GM19240 (cell line): ENCODE data around the gene STK10.

ENCODE experiments used
- DNase-seq: peaks from one replicate; pipeline ENCODE4 v3.0.0; 2011; ENCODE audit warnings: low spot score; ENCODE audit not compliant: insufficient read length

Gene STK10

DNA sequence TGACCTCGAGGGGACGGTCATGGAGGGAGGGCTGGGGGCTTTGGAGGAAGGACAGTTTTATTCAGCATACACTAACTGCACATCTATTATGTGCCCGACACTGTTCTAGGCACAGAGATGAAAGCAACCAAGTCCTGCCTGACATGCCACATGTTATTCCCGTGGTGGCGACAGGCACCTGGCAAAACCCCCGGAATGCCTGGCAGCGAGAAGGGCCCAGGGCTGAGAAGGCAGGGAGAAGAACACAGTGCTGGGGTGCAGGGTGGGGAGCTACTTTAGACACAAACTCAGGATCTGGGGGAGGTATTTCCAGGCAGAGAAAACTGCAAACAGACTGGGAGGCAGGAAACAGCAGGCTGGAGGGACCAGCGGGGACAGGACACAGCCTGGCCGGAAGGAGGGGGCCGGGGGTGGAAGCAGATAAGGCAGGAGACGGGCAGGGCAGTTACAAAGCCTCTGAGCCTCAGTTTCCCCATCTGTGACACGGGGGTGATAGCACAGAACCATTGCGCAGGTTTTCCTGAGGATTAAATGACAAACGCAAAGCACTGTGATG lies 77.7 kb downstream of the STK10 start:
- no peak for DNase-seq

DNA sequence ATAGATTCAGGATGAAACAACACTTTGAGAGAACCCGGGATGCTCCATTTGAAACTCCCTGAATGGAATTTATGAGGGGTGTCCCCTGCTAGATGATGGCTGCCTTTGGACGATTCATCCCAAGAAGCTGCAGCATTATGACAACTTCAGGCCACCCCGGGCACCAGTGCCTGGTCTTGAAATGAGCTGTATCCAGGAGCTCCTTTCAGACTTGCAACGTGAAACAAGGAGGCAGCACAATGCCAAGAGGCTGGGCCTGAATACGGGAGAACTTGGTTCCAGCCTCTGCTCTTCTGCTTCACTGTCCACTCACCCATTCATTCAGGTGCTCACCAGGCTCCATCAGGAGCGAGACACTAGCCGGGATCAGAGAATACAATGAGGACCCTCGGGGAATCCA lies 78.3 kb downstream of the STK10 start:
- DNase-seq: no peak

DNA sequence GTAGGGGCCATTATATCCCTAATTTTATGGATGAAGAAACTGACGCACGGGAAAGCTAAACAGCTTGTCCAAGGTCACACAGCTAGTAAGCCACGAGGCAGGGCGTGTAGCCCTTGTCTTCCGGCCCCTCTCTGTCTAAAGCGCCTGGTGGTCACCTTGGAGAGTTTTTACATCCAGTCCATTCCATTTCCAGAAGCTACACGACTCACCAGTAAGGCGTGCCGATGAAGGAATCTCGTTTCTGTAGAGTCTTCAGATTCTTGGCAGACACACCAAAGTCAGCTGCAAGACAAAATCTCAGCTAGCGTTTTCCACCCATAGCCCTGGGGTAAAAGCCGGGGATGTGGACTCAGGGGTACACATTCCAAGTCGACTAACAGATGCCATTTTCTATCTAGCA lies 80.5 kb downstream of the STK10 start:
- DNase-seq: no peak

DNA sequence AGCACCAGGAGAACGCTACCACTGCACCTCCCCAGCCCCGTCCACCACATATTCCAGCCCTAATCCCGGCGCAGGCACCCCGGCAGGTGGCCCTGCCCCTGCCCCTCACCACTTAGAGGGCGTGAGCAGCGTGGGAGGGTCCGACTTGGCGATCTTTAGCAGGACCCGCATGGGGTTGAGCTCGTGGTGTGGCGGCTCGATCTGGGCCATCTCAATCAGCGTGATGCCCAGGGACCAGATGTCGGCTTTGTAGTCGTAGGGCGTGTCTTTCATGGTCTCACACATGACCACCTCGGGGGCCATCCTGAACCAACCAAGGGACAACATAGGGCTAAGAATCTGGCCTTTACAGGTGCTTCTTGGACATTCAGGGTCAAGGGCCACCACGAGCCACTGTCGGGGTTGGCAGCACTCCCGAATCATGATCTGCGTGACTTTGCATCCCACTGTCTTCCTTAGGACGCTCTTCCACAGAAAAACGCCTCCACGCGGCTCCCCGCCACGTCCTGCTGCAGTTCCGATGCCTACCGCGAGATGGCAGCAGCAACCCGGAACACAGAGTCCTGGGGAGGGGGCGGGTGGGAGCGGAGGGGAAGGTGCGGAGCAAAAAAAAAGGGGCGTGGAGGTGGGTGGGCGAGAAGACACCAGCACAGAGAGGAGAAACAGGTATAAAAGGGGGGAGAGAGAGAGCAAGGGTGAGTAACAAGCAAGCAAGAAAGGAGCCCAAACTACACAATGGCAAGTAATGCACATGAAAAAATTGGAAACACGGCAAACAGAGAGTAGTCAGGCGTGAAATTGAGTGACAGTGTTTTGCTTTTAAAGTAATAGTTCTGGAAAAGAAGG lies 81.3 kb downstream of the STK10 start:
- no peak for DNase-seq

DNA sequence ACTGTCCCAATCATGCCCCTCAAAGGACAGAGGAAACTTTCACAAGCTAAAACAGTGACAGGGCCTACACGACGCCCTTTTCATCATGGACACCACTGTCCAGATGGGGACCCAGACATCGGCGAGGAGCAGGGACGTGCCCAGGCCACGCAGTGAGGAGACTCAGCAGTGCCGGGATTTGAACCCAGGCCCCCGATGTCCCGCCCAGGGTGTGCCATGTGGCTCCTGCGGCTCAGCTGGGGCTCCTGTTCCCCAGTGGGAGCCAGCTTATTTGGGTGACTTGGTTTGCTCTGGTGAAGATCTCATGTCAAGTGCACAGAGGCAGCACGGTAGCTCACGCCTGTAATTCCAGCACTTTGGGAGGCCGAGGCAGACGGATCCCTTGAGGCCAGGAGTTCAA lies 82.2 kb downstream of the STK10 start:
- DNase-seq: no peak

DNA sequence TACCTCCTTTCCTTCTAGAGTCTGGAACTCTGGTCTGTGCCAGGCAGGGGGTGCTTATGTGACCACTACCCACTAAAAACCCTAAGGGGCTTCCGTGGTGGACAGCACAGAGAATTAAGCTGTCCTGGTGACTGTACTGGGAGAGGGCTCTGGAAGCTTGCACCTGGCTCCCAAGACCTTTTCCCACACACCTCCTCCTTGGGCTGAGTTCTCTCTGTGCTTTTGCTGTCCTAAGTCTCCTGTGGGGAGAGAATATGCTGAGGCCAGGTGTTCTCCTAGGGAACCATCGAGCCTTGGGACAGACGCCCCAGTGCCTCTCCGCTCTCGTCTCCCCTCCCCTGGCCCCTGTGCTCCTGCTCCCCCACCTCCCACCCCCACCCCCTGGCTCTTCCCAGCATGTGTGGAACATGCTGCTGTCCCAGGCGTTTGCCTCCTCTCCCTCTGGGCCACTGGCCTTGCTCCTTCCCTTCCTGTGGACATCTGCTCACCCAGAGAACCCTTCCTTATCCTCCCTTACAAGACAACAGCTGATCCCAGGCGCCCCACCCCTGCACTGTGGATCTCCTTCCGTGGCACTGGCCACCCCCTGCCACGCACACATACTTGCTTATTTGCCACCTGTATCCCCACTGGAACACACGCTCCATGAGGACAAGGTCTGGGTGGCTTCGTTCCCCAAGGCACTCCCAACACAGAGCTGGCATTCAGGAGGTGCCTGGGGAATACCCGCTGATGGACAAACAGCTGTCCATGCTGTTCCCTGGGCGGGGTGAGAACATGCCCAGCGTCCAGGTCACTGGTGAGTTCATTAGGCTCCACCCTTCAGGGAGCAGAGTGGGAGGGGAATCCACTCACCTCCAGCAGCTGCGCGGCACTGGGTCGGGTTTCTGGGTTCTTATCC lies 83.0 kb downstream of the STK10 start:
- DNase-seq: no peak

DNA sequence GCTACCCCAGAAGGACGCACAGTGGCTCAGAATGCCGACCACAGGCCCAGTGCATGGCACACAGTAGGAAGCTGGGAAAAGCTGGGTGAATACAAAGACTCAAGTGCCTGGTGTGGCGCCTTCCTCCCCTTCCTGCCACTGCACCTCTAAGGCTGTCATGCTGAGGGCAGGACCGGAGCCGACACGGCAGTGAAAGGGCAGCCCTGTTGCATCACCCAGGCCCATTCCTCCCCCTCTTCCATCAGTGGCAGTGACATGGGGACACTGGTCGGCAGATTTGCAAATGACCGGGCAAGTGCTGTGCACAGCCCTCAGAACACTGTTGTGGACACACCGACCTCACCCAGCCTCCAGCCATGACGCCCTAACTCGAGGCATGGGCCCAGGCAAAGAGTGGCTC lies 84.0 kb downstream of the STK10 start:
- no peak for DNase-seq

DNA sequence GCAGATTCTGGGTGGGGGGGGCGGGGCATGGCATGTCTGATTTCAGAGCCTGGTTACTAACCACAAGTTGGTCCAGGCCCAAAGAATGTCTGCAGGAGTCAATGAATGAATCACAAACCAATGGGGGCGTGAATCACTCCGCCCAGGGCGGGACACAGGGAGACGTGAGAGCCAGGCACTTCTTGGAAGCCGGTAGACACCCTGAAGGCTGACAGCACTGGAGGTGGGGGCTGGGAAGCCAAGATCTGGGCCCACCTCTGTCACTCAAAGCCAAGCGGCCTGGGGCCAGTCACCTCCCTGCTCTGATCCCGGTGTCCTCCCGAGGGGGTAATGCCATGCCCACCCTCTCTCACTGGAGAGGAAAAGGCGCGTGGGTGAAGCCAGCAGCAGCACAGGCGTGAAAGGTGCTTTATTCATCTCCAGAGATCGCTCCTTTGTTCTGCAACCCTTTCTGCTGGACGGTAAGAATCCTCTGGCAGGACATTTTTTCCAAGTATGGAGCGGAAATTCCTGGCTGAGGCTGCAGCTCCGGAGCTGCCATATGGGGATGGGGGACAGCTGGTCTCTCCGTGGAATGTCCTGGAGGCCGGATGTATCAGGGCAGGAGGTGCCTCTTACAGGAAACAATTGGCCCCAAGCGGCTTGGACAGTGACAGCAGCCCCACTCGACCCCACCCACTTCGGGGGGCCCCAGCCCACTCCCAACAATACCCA lies 85.0 kb downstream of the STK10 start:
- DNase-seq: no peak

DNA sequence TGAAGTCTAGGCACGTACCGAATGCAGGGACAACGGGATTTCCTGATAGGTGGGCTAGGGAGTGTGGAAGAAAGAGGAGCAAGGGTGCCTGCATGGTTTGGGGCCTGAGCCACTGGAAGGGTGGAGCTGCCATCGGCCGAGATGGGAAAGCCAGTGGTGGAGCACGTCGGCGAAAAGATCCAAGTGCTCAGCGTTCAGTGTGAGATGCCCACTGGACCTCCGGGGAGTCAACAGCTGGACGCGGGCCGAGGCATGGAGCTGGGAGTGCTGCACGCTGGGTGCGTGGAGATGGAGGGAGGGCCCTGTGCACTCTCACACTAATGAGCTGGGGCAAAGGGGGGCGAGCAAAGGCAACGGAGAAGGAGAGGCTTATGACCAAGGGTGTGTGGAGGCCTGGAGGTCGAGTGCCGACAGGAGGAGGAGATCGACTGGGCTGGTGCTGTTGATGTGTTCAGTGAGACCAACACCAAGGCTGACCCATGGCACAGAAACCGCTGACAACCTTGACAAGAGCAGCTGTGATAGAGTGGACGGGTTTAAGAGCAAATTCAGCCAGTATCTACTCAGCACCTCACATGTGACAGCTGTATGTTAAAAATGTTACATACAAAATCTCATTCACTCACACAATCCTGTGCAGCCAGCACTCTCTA lies 85.7 kb downstream of the STK10 start:
- no peak for DNase-seq

DNA sequence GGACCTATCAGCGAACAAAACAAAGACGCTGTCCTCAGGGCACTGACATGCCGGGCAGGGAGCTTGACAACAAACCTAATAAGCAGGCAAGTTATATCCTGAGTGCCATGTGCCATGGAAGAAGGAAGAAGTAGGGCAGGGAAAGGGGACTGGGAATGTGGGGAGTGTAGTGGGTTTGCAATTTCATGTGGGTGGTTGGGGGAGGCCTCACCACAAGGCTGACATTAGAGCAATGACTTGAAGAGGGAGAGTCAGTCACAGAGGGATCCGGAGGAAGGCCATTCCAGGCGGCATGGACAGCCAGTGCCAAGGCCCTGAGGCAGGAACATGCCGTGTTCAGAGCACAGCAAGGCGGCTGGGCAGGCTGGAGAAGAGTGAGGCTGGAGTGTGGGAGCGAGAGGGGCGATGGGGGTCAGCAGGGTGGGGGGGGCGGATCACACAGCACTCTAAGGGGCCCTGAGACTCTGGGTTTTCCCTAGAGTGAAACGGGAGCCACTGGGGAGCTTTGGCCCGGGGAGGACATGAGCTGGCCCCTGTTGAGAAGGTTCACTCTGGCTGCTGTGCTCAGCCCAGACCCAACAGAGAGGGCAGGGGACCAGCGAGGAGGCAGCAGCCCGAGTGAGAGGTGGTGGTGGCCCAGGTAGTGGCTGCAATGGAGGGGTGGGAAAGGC lies 86.3 kb downstream of the STK10 start:
- no peak for DNase-seq

DNA sequence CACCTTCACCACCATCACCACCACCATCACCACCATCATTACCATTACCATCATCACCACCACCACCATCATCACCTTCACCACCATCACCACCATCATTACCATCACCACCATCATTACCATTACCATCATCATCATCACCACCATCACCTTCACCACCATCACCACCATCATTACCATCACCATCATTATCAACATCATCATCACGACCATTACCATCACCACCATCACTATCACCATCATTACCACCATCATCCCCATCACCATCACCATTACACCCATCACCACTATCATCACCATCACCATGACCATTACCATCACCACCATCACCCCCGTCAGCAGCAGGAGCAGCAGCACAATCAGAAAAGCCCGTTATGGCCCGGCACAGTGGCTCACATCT lies 89.1 kb downstream of the STK10 start:
- no peak for DNase-seq

DNA sequence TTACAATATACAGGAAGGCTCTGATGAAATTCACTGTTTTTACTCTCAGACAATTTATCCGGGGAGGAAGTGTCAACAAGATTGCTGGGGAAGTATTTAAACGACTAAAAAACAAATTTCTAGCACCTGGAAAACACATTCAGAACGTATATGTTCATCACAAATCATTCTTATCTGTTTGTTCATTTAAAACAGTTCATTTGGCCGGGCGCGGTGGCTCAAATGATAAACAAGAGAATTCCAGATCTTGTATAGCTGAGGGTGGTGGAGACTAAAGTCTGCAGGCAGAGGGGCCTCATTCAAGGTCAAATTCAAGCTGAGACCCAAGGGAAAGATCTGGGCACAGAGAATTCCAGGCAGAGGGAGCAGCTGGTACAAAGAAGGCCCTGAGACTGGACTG lies 90.0 kb downstream of the STK10 start:
- DNase-seq: no peak

DNA sequence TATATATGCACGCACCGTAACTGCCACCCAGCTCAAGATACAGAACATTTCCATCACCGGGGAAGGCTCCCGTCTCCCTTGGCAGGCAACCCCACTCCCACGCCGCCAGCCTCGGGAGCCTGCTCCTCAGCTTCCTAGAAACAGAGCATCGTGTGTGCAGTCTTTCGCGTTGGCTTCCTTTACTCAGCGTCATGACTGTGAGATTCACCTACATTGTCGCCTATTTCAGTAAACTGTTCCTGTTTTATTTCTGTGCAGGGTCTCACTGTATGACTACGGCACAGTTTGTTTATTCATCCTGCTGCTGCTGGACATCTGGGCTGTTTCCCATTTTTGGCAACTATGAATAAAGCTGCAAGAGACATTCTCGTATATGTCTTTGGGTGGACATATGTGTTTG lies 90.7 kb downstream of the STK10 start:
- DNase-seq: no peak

DNA sequence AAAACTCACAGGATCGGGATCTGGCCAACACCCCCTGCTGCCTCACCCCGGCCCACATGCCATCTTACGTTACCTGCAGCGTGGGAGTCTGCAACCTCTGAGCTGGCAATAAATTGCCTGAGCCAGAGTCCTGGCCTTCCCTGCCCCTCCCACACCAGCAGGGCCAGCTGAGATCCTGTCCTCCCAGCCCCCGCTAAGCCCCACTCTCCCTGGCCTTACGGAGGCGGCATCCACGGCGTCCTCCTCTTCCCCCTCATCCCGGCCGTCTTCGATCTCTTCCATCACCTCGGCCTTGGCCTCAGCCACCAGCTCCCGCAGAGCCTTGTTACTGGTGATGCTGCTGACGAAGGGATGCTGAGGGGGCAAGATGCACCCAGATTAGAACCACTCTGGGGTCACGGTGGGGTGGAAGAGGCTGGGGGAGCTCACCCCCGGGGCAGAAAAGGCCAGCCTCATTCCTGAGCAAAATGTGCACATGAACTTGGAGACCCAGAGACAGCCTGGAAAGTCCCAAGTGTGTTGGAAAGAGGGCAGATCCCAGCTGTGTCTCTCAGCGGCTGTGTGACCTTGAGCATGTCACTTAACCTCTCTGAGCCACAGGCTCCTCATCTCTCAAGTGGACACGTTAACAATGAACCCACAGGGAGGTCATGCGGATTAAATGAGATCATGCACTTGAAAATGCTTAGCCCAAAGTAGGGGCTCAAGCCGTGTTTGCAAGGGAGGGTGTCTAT lies 91.7 kb downstream of the STK10 start:
- DNase-seq: no peak

DNA sequence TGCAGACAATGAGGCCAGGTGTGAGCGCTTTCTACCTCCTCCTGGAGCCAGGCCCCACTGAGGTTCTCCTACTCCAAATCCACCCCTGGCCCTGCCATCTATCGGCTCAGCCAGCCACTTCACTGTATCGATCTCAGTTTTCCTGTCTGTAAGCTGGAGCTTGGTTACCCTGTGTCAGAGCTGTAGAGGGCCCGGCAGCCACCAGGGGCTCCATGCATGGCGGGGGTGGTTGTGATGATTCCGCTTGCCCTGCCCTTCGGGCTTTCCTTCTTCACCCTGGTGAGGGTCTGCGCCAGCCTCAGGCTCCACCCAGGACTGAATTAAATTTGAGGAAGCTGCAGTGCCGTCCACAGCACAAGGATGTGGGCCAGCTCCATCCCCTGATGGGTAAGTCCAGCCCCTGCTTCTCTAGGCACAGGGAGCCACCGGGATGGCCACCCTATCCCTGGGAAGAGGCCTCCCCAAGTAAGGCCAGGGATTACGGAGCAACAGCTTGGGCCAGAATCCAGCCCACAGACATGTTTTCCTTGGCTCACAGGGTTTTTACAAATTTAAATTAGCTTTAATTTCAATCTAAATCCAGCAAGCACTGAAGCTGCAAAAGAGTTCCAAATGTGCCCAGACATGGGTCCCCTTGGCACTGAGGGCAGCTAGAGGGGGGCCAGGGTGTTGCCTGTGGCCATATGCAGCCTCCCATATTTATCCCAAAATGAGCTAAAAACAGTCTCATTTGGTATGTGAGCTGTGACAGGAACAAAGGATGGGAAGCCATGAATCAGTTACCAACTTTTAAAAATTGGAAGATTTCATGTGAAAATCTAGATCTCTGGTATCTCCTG lies 92.4 kb downstream of the STK10 start:
- DNase-seq: no peak

DNA sequence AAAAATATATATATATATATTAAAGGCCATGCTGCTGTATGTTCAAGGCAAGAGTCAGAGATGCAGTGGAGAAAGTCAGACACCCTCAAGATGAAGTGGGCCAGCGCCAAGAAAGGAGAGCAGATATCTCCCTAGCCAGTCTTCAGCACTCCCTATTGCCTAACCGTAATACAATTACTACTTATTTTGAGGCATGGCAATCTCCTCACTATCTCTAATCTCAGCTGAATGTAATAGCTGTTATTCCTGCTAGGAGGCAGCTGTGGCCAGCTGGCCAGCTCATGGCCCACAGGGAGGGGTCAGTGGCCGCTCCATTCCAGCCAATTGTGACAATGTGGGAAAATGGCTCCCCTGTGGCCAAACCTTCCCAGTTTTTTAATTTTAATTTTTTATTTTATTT lies 94.1 kb downstream of the STK10 start:
- DNase-seq: no peak

DNA sequence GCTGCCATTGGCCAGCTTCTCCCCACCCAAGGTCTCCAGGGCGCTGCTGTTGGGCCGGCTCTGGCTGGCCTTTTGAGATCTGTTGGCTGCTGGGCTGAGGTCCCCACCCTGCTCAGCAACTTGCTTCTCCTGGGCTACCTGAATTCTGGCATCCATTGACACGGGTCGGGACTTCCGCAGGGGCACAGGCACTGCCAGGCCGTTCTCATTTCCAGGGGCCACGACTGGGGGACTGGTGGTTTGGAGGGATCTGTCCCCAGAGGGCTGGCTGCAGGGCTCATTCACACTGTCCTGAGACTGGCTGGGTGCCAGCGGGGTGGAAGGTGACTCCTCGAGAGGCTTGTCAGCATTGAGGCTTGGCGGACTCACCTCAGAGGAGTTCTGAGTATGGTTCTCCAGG lies 94.5 kb downstream of the STK10 start:
- no peak for DNase-seq

DNA sequence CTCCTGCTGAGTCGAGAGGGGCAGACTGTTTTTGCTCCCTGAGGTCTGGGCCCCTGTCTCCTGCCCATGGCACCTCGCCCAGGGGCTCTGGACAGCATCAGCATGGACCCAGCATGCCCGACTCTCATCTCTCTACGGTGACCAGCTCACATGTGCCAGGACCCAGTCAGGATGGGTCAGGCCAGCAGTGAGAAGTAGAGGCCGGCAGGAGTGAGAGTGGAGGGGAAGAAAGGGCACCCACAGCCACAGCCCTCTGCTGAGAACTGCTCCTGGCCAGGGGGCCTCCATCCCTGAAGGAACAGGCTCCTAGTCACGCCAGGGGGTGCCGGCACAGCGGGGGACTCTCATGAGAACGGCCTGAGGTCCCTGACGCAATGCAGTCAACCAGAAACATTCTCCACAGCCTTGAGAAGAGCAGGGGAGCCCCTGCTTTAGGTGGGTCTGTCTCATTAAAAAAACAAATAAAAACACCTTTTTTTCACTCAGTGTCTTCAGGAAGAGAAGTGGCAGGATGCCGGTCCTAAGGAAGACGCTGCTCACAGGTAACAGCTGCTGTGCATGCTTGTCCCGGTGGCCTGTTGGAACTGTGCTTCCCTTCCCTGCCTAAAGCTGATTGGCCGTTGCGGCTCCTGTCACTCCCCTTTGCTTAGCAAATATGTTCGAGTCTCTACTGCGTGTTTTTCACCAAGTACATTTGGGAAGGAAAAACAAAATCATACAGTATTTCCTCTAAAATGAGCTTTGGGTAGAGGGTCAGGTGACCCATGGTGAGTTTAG lies 95.9 kb downstream of the STK10 start:
- no peak for DNase-seq
